OCI-LY3 (cell line): ENCODE data around the gene RMI2.

ENCODE experiments used
- EZH2phosphoT487 ChIP-seq: fragments of 200-600 bp; shearing (Covaris generic); IDR thresholded peaks from 2 replicates; pipeline ENCODE4 v1.6.1; 2018; ENCODE audit warnings: antibody characterized with exemption, mixed run types, low read depth
- TF ChIP-seq, protein P1 (sequence below): fragments of 200-600, 300-600 bp; sonication (generic); IDR thresholded peaks from 2 replicates; pipeline ENCODE4 v1.5.1; 2014; ENCODE audit warnings: antibody characterized with exemption, low read length, low read depth

DNA sequence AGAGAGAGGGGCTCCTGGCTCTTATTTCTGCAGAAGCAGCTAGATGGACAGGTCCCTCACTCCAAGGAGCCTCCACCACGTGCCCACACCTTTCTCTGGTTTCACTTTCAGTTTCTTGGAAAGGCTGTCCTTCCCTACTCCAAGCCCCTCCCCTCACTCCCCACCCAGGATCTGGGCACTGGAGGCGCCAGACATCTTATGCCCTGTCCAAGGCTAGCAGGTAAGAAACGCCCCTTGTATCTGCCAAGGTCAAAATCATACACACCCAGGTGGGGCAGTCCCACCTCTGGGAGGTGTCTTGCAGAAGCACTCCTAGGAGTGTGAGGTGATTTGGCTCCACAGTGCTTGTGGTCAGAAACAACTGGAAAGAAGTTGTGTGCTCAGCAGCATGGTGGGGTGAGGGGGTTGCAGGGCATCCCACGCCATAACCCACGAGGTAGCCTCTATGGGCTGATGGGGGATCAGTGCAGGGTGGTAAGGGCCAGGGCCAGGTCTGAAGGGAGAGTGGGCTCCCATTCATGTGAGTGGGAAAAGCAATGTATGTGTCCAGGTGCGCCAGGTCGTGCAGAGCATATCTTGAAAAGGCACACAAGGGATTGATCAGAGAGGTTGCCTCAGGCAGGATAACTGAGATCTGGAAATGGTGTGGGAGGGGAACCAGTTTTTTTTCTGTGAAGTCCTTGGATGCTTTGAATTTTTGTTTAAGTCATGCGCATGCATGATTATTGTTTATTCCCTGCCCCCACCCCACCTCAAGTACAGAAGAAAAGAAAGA is 32.4 kb upstream of the RMI2 start:
- TF ChIP-seq, protein P1, sequence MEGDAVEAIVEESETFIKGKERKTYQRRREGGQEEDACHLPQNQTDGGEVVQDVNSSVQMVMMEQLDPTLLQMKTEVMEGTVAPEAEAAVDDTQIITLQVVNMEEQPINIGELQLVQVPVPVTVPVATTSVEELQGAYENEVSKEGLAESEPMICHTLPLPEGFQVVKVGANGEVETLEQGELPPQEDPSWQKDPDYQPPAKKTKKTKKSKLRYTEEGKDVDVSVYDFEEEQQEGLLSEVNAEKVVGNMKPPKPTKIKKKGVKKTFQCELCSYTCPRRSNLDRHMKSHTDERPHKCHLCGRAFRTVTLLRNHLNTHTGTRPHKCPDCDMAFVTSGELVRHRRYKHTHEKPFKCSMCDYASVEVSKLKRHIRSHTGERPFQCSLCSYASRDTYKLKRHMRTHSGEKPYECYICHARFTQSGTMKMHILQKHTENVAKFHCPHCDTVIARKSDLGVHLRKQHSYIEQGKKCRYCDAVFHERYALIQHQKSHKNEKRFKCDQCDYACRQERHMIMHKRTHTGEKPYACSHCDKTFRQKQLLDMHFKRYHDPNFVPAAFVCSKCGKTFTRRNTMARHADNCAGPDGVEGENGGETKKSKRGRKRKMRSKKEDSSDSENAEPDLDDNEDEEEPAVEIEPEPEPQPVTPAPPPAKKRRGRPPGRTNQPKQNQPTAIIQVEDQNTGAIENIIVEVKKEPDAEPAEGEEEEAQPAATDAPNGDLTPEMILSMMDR = no peak
- TF ChIP-seq EZH2phosphoT487 = no peak
